Embryonic facial prominence (tissue), 1 donor: ENCODE data around the gene PDE4A.
"Not testable (repeated sequence)": the region's sequence is repeated elsewhere in the genome, so short reads cannot be mapped to it uniquely, and the experiment has no call there.

Experiments
- DNase-seq: peaks from one replicate; pipeline ENCODE4 v3.0.0-alpha.2; 2016; ENCODE audit errors: extremely low spot score

PDE4A gene

GRCh38 chr19:10403137-10404021, 17.0 kb upstream of the PDE4A start, which contains the start of gene CDC37:
CDC37 (minus strand) TSS chr19:10403542; CDS start chr19:10403479, 63 bp downstream.
- DNase-seq: peak; percentile 91

- no peak for DNase-seq
These were observed 15.2 kb upstream of the PDE4A start for GRCh38 chr19:10404888-10405820.

- DNase-seq: no peak
These were observed 14.1 kb upstream of the PDE4A start for GRCh38 chr19:10406191-10406590.

GRCh38 chr19:10407096-10407495, 13.2 kb upstream of the PDE4A start:
- DNase-seq: no peak

GRCh38 chr19:10408511-10409283, 11.6 kb upstream of the PDE4A start:
- no peak for DNase-seq

GRCh38 chr19:10411224-10411623, 9.1 kb upstream of the PDE4A start:
- not testable (repeated sequence) for DNase-seq

- DNase-seq: no peak
These were observed 7.9 kb upstream of the PDE4A start for GRCh38 chr19:10412257-10412977.

GRCh38 chr19:10416083-10416379, 4.3 kb upstream of the PDE4A start:
- no peak for DNase-seq

GRCh38 chr19:10416380-10417257, 3.7 kb upstream of the PDE4A start:
- no peak for DNase-seq

- DNase-seq: no peak
These were observed 2.6 kb upstream of the PDE4A start for GRCh38 chr19:10417541-10418234.

- DNase-seq: no peak
These were observed 2.2 kb upstream of the PDE4A start for GRCh38 chr19:10418235-10418484.

- DNase-seq: no peak
These were observed 1.7 kb upstream of the PDE4A start for GRCh38 chr19:10418485-10419199.

- no peak for DNase-seq
These were observed 1.1 kb upstream of the PDE4A start for GRCh38 chr19:10419200-10419645.

GRCh38 chr19:10419646-10420443, 493 bp upstream of the PDE4A start:
- DNase-seq: no peak

GRCh38 chr19:10421240-10422045, 1.1 kb downstream of the PDE4A start:
- no peak for DNase-seq

- no peak for DNase-seq
These were observed 1.7 kb downstream of the PDE4A start for GRCh38 chr19:10422046-10422461.

- no peak for DNase-seq
These were observed 2.5 kb downstream of the PDE4A start for GRCh38 chr19:10422846-10423245.
